ENCODE measurements around the gene NCL. TPM values are rescaled to one million over a fixed set of nuclear protein-coding genes. Genes with fewer than 3 reads are reported as not detected.
"Not testable (repeated sequence)": the region's sequence is repeated elsewhere in the genome, so short reads cannot be mapped to it uniquely, and the experiment has no call there.

NCL gene
- total RNA-seq, 2 experiments from 2014 or later = 665 to 686 TPM

- peaks cover 36% of the 10 kb centered on the region for H3K4me1 Mint-ChIP-seq (ENCODE audit: low read depth)
- peaks cover 18% of the 10 kb centered on the region for H3K36me3 Mint-ChIP-seq (ENCODE audit: low read depth)
- H3K27ac Mint-ChIP-seq = no peak overlapping the region
- H3K27me3 Mint-ChIP-seq (ENCODE audit: low read depth) = no peaks in the 10 kb centered on the region
- ATAC-seq (no peak), DNase-seq (no peak)
- no peak overlapping the region for H3K4me3 Mint-ChIP-seq
- POLR2A ChIA-PET = interaction anchor here (1.3 to 1.9 kb wide), 2 partner anchors 14 to 16 kb away, joined by 4 to 8 read pairs; no protein-coding TSS in a partner anchor
- CTCF ChIA-PET = interaction anchor here (1.9 to 9.1 kb wide), 2 partner anchors 9 to 14 kb away, joined by 5 to 107 read pairs; no protein-coding TSS in a partner anchor
- no peaks in the 10 kb centered on the region for H3K9me3 Mint-ChIP-seq (ENCODE audit: insufficient read depth)
Measured at GRCh38 chr2:231467016-231467545, 2.8 kb upstream of the NCL start.

GRCh38 chr2:231464576-231465540, 574 bp upstream of the NCL start:
- H3K4me3 Mint-ChIP-seq = peak overlapping the region; percentile 97
- H3K27me3 Mint-ChIP-seq (ENCODE audit: low read depth) = no peaks in the 10 kb centered on the region
- H3K27ac Mint-ChIP-seq = peak overlapping the region; percentile 100
- ChIA-PET POLR2A (interaction anchor here (0.5 to 4.8 kb wide), 32 partner anchors 11 to 846 kb away, joined by 3 to 62 read pairs (median 4); partner anchors contain the start of gene PTMA), CTCF (interaction anchor here (0.8 to 9.1 kb wide), 12 partner anchors 12 to 249 kb away, joined by 3 to 107 read pairs (median 5); no protein-coding TSS in a partner anchor)
- no peaks in the 10 kb centered on the region for H3K9me3 Mint-ChIP-seq (ENCODE audit: insufficient read depth)
- ATAC-seq (peak; percentile 2), DNase-seq (peak; percentile 98)
- peaks cover 50% of the 10 kb centered on the region for H3K4me1 Mint-ChIP-seq (ENCODE audit: low read depth)
- H3K36me3 Mint-ChIP-seq (ENCODE audit: low read depth) = peaks cover 37% of the 10 kb centered on the region

GRCh38 chr2:231462729-231463465, 1.4 kb downstream of the NCL start:
- Mint-ChIP-seq H3K36me3 (ENCODE audit: low read depth) (peaks cover 52% of the 10 kb centered on the region), H3K27ac (peak overlapping the region; percentile 100), H3K4me1 (ENCODE audit: low read depth) (peaks cover 54% of the 10 kb centered on the region), H3K27me3 (ENCODE audit: low read depth) (no peaks in the 10 kb centered on the region), H3K4me3 (peak overlapping the region; percentile 97), H3K9me3 (ENCODE audit: insufficient read depth) (no peaks in the 10 kb centered on the region)
- ChIA-PET CTCF (interaction anchor here (1.0 to 9.1 kb wide), 6 partner anchors 11 to 251 kb away, joined by 3 to 107 read pairs (median 4); no protein-coding TSS in a partner anchor), POLR2A (interaction anchor here (1.0 to 4.8 kb wide), 8 partner anchors 9 to 246 kb away, joined by 3 to 62 read pairs (median 12); partner anchors contain the start of gene PTMA)
- DNase-seq (no peak), ATAC-seq (no peak)

GRCh38 chr2:231461516-231461971, 2.7 kb downstream of the NCL start:
- no peaks in the 10 kb centered on the region for H3K27me3 Mint-ChIP-seq (ENCODE audit: low read depth)
- no peaks in the 10 kb centered on the region for H3K9me3 Mint-ChIP-seq (ENCODE audit: insufficient read depth)
- H3K4me3 Mint-ChIP-seq = peak overlapping the region; percentile 97
- no peak overlapping the region for H3K27ac Mint-ChIP-seq
- ATAC-seq = no peak
- ChIA-PET POLR2A (interaction anchor here (1.3 to 4.8 kb wide), 2 partner anchors 7 to 21 kb away, joined by 3 to 62 read pairs; no protein-coding TSS in a partner anchor), CTCF (interaction anchor here (1.1 to 9.1 kb wide), 3 partner anchors 9 to 234 kb away, joined by 4 to 107 read pairs (median 37); no protein-coding TSS in a partner anchor)
- peaks cover 59% of the 10 kb centered on the region for H3K4me1 Mint-ChIP-seq (ENCODE audit: low read depth)
- DNase-seq = no peak
- peaks cover 66% of the 10 kb centered on the region for H3K36me3 Mint-ChIP-seq (ENCODE audit: low read depth)

GRCh38 chr2:231460841-231461240, 3.4 kb downstream of the NCL start:
- DNase-seq; H3K9me3 Mint-ChIP-seq (ENCODE audit: insufficient read depth); ATAC-seq; H3K27me3 Mint-ChIP-seq (ENCODE audit: low read depth); H3K4me3 Mint-ChIP-seq: not testable (repeated sequence)
- H3K4me1 Mint-ChIP-seq (ENCODE audit: low read depth) = peaks cover 56% of the 10 kb centered on the region
- peak overlapping the region; percentile 28 for H3K27ac Mint-ChIP-seq
- ChIA-PET POLR2A (interaction anchor here (1.2 to 4.8 kb wide), 3 partner anchors 7 to 96 kb away, joined by 3 to 62 read pairs (median 3); no protein-coding TSS in a partner anchor), CTCF (interaction anchor here (0.9 to 5.9 kb wide), 3 partner anchors 8 to 56 kb away, joined by 4 to 37 read pairs (median 4); no protein-coding TSS in a partner anchor)
- peaks cover 72% of the 10 kb centered on the region for H3K36me3 Mint-ChIP-seq (ENCODE audit: low read depth)

GRCh38 chr2:231460073-231460835, 4.0 kb downstream of the NCL start:
- peak overlapping the region; percentile 28 for H3K27ac Mint-ChIP-seq
- H3K4me1 Mint-ChIP-seq (ENCODE audit: low read depth) = peaks cover 59% of the 10 kb centered on the region
- POLR2A ChIA-PET = interaction anchor here (0.7 to 1.3 kb wide), 3 partner anchors 23 to 222 kb away, joined by 3 read pairs; no protein-coding TSS in a partner anchor
- H3K9me3 Mint-ChIP-seq (ENCODE audit: insufficient read depth) = no peaks in the 10 kb centered on the region
- no peak overlapping the region for H3K4me3 Mint-ChIP-seq
- H3K36me3 Mint-ChIP-seq (ENCODE audit: low read depth) = peaks cover 78% of the 10 kb centered on the region
- H3K27me3 Mint-ChIP-seq (ENCODE audit: low read depth) = no peaks in the 10 kb centered on the region
- CTCF ChIA-PET = interaction anchor here (0.9 to 1.0 kb wide), 2 partner anchors 9 to 57 kb away, joined by 4 read pairs; no protein-coding TSS in a partner anchor
- no peak for DNase-seq
- no peak for ATAC-seq

- ATAC-seq = no peak
- H3K9me3 Mint-ChIP-seq (ENCODE audit: insufficient read depth) = no peaks in the 10 kb centered on the region
- DNase-seq = no peak
- no peak overlapping the region for H3K27ac Mint-ChIP-seq
- peaks cover 58% of the 10 kb centered on the region for H3K4me1 Mint-ChIP-seq (ENCODE audit: low read depth)
- POLR2A ChIA-PET = no interaction called here
- no peak overlapping the region for H3K4me3 Mint-ChIP-seq
- no peaks in the 10 kb centered on the region for H3K27me3 Mint-ChIP-seq (ENCODE audit: low read depth)
- peaks cover 91% of the 10 kb centered on the region for H3K36me3 Mint-ChIP-seq (ENCODE audit: low read depth)
- CTCF ChIA-PET = interaction anchor here (1.2 to 2.1 kb wide), 3 partner anchors 22 to 96 kb away, joined by 3 to 8 read pairs (median 6); no protein-coding TSS in a partner anchor
Measured at GRCh38 chr2:231458368-231458767, 5.9 kb downstream of the NCL start.

GRCh38 chr2:231457101-231457500, 7.2 kb downstream of the NCL start:
- POLR2A ChIA-PET = interaction anchor here (0.5 kb wide), 1 partner anchor 57 kb away, joined by 3 read pairs; no protein-coding TSS in a partner anchor
- no peaks in the 10 kb centered on the region for H3K9me3 Mint-ChIP-seq (ENCODE audit: insufficient read depth)
- peaks cover 45% of the 10 kb centered on the region for H3K4me1 Mint-ChIP-seq (ENCODE audit: low read depth)
- H3K27ac Mint-ChIP-seq = no peak overlapping the region
- H3K27me3 Mint-ChIP-seq (ENCODE audit: low read depth) = no peaks in the 10 kb centered on the region
- ATAC-seq (no peak), DNase-seq (no peak)
- H3K4me3 Mint-ChIP-seq = no peak overlapping the region
- CTCF ChIA-PET = interaction anchor here (1.1 to 2.1 kb wide), 5 partner anchors 23 to 229 kb away, joined by 3 to 8 read pairs (median 4); no protein-coding TSS in a partner anchor
- peaks cover 85% of the 10 kb centered on the region for H3K36me3 Mint-ChIP-seq (ENCODE audit: low read depth)

- Mint-ChIP-seq H3K9me3 (ENCODE audit: insufficient read depth) (no peaks in the 10 kb centered on the region), H3K36me3 (ENCODE audit: low read depth) (peaks cover 85% of the 10 kb centered on the region), H3K27ac (no peak overlapping the region), H3K27me3 (ENCODE audit: low read depth) (no peaks in the 10 kb centered on the region), H3K4me3 (no peak overlapping the region), H3K4me1 (ENCODE audit: low read depth) (peaks cover 39% of the 10 kb centered on the region)
- ChIA-PET POLR2A (interaction anchor here (0.5 to 5.3 kb wide), 2 partner anchors 7 to 58 kb away, joined by 3 to 62 read pairs; partner anchors contain the start of gene NCL), CTCF (interaction anchor here (1.1 to 2.1 kb wide), 5 partner anchors 24 to 229 kb away, joined by 3 to 8 read pairs (median 4); no protein-coding TSS in a partner anchor)
- no peak for ATAC-seq
- DNase-seq = no peak
Measured at GRCh38 chr2:231456295-231457004, 7.8 kb downstream of the NCL start.
